ENCODE measurements around the gene TIMP2.

DNA sequence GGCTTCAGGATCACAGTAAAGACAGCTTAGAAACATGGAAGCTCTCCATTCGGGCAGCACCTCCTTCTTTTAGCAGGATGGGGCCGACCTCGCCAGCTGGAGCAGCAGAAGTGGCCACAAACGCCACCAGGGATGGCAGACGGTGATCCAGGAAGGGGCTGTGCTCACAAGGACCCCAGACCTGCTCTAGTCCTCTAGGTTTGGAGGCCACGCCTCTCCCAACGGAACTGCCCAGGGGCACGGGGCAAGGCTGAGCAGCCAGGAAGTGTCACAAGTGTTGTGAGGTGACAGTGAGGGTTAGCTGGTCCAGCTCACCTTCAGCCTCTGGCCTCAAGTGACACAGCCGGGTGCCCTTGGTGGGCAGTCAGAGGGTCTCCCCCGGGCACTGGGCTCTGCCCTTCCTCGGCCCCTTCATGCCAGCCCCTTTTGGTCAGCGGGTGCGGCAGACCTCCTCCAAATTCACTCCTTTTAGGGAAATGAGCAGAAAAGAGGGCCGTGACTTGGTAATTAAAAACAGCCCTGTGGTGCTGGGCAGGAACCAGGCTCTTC, 42.6 kb downstream of the TIMP2 start:
- TF ChIP-seq, protein P1, sequence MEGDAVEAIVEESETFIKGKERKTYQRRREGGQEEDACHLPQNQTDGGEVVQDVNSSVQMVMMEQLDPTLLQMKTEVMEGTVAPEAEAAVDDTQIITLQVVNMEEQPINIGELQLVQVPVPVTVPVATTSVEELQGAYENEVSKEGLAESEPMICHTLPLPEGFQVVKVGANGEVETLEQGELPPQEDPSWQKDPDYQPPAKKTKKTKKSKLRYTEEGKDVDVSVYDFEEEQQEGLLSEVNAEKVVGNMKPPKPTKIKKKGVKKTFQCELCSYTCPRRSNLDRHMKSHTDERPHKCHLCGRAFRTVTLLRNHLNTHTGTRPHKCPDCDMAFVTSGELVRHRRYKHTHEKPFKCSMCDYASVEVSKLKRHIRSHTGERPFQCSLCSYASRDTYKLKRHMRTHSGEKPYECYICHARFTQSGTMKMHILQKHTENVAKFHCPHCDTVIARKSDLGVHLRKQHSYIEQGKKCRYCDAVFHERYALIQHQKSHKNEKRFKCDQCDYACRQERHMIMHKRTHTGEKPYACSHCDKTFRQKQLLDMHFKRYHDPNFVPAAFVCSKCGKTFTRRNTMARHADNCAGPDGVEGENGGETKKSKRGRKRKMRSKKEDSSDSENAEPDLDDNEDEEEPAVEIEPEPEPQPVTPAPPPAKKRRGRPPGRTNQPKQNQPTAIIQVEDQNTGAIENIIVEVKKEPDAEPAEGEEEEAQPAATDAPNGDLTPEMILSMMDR (IDR thresholded peaks at IDR 0.05): no peak
- no peak for TF ChIP-seq POLR2A (IDR thresholded peaks at IDR 0.05)

Data from gastroesophageal sphincter (tissue), 3 donors.